HG03039 (cell line): ENCODE data around the gene BCR.

Experiments used
- ATAC-seq: cut with Tn5 transposase; IDR thresholded peaks from one replicate; pipeline ENCODE4 v1.9.1; 2021; ENCODE audit warnings: mild to moderate bottlenecking, moderate library complexity; ENCODE audit not compliant: unreplicated experiment

BCR gene

GRCh38 chr22:23272834-23273233 is 92.5 kb downstream of the BCR start:
- no peak for ATAC-seq

DNA sequence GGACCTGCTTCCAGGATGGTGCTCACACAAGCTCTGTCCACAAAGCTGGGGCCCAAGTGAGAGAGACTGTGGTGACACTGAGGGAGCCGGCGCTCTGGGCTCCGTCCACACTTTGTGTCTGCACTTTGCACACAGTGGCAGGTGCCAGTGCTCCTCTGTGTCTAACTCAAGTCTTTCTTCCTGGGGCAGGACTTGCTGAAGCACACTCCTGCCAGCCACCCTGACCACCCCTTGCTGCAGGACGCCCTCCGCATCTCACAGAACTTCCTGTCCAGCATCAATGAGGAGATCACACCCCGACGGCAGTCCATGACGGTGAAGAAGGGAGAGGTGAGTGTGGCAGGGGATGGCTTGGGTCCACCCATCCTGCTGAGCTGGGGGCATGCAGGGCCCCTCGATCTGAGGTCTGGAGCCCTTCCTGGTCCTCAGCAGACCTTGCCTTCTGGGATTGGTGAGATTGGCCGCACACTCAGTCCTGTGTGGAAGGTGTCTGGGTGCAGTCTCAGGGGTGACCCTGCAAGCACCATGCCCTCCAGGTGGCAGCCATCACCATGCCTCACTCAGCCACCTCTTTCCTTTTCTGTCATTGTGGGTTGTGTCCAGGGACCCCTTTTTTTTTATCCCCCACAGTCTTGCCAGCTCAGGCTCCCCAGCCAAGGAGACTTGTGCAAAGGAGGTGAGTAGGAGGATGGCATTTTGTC is 93.3 kb downstream of the BCR start:
- ATAC-seq, result no peak

- ATAC-seq, result no peak
Observed at GRCh38 chr22:23274146-23274526, 93.8 kb downstream of the BCR start.

DNA sequence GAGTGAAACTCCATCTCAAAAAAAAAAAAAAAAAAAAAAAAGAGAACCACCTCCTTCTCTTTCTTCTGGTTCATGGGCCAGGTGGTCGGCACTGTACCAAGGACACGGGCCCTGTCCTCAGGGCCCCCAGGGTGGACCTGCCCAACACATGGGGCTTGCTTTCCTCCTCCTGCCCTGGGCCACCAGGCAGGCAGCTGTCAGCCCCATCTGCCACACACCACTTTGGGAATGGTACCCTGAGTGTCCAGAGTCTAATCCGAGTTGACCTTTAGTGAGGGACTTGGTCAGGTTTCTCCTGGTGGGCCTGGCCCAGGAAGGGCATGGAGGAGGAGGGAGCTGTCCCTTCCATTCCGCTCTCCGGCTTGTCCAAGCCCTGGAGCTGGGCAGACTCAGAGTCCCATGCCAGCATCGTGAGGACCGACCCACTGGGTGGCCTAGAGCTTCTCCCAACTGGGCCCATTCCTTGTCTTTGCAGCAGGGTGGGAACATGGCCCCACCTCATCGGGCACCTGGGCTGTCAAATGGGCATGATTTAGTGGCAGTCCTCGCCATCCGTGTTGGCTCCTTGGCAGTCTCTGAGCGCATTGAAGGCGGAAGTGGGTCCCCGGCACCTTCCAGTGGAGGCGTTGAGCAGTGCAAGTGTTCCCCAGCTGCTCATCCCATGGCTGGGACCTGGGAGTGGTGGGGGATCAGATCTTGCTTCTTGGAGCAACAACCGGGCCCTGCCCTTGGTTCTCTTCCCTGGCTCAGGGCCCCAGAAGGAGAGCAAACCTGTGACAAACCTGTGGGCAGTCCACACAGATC is 94.8 kb downstream of the BCR start:
- no peak for ATAC-seq

DNA sequence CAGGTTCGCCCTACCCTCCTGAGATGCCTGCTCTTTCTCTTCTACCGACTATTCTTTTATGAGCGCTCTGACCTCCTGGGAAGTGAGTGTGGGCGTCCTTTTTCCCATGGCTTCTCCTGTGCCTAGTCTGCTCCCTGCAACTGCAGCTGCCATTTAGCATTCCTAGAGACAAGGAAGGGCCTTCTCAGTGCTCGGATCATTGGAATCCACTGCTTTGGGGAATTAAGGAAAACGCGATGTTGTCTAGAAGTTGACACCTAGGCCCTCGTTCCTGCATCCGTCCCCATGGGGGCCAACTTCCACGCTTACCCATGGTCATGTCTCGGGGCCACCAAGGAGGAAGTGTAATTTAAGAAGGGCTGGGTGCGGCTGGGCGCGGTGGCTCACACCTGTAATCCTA is 95.4 kb downstream of the BCR start:
- ATAC-seq, result no peak

- ATAC-seq, result no peak
Observed at GRCh38 chr22:23276656-23277582, 96.6 kb downstream of the BCR start.

DNA sequence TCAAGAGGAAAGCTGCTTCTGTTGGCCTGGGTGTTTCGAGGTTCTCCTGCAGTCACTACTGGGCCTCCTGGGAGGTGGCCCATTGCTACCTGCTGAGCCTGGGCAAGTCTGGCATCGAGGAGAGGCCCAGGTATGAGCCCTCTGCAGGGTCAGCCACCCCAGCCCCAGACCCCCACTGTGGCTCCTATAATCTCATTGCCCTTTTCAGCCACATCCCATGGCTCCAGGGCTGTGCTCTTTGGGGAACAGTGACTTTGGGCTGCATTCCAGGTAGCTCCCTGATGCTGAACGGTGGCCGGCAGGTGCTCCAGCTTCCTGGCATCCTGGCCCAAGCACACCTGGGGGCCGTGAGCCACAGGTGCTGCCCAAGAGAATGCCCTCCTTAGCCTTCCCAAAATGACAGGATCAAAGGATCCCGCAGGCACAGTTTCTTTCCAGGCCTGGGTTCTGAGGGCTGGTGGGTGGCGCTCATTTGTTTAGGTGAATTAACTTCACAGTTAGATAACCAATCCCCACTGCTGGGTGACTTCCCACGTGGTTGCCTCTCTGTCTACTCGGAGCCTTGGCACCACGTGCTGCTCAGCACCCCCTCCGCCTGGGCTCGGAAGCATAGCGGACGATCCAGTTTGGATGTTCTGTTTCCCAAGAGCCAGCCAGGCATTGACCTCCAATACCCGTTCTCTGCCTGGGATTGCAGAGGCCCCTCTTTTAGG is 97.4 kb downstream of the BCR start:
- no peak for ATAC-seq

DNA sequence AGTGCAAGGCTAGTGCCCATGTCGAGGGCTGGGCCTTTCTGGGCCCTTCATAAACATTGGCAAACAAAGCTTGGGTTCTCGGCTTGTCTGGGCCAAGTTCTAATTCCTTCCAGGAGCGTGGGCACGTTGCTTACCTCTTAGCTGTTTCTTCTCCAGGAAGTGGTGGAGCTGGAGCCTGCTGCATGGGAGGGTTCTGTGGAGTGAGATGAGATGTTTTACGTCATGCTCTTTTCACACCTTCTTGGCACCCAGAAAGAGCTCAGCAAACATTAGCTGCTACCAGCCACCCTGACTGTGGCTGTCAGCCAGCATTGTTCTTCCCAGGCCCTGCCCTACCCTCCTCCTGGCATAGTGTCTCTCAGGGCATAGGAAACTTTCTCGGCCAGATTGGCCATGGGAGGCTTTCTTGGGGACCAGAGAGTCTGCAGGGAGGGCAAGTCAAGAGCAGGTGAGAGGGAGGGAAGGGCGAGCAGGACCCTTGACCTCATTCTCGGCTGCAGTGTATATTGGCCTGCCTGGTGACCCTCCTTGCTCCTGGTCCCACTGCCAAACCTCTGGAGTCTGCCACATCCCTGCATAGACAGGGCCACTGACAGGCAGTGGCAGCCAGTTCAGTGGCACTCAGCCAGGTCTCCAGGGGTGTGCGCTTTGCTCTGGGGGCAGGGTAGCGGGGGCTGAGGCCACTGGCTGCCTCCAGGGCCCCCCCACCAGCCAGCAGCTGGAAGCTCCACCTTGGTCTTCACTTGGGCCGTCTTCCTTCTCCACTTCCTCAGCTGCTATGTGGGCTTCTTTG is 98.8 kb downstream of the BCR start:
- ATAC-seq, result no peak

GRCh38 chr22:23279781-23280180 is 99.5 kb downstream of the BCR start:
- ATAC-seq, result no peak

GRCh38 chr22:23280356-23281052 is 100.2 kb downstream of the BCR start:
- no peak for ATAC-seq

- ATAC-seq, result no peak
Observed at GRCh38 chr22:23281053-23281405, 100.7 kb downstream of the BCR start.

DNA sequence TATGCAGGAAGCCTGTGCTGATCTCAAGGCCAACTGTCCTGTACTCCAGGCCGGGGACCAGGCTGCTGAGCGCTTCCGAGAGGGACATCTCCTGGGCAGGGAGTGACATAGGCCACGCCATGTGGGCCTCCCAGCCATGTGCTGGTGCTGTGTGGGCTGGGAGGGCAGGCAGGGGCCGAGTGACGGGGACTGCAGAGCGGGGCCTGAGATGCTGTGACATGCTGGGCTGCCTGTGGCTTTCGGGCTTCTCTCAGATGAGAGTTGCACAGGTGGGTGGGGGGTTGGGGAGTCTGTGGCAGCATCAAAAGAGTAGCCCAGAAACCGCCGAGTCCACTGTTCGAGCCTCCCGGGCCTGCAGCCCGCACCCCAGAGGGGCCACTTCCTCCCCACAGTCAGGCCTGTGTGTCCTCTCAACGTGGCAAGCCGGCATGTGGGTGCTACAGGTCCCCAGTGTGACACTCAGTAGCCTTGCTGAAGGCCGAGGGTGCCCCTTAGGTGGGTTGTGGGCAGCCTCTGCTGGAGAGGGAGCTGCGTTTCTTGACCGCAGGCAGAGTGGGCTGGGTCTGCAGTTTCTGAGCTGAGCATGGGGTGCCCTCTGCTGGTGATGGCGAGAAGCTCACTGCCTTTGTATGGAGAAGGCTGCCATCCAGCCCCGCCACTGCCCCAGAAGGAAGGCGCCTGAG is 101.2 kb downstream of the BCR start:
- ATAC-seq, result no peak

DNA sequence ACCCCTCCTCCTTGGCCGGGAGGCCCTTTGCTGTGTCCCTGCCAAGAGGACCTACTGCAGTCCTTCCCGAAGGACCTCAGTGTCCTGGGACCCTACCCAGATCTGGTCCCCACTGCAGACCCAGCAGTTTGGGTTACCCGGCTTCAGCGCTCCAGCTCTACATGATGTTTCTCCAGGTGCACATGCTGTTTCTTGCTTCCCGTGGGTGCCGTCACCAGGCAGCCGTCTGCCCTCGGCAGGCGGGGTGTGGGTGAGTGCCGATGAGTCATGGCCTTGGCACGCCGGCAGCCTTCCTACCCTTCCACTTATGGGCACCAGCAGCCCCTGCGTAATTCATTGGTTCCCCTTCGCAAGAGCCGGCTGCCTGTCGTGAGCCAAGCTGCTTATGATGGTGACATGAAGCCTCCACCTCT is 101.8 kb downstream of the BCR start:
- no peak for ATAC-seq

- no peak for ATAC-seq
Observed at GRCh38 chr22:23282516-23282915, 102.2 kb downstream of the BCR start.

- no peak for ATAC-seq
Observed at GRCh38 chr22:23282986-23283385, 102.7 kb downstream of the BCR start.

- no peak for ATAC-seq
Observed at GRCh38 chr22:23283591-23284503, 103.5 kb downstream of the BCR start.

- no peak for ATAC-seq
Observed at GRCh38 chr22:23284504-23285033, 104.3 kb downstream of the BCR start.

- no peak for ATAC-seq
Observed at GRCh38 chr22:23285236-23285635, 104.9 kb downstream of the BCR start.
